ENCODE results near the gene HNRNPM.

HNRNPM gene

GRCh38 chr19:8460516-8461298, 15.9 kb downstream of the HNRNPM start:
- no peak for DNase-seq (ENCODE audit: low read depth in 2 of 2)

GRCh38 chr19:8461376-8461775, 16.6 kb downstream of the HNRNPM start:
- no peak for DNase-seq (ENCODE audit: low read depth in 2 of 2)

GRCh38 chr19:8461891-8462290, 17.1 kb downstream of the HNRNPM start:
- no peak for DNase-seq (ENCODE audit: low read depth in 2 of 2)

GRCh38 chr19:8462571-8462970, 17.8 kb downstream of the HNRNPM start:
- no peak for DNase-seq (ENCODE audit: low read depth in 2 of 2)

GRCh38 chr19:8463365-8463764, 18.6 kb downstream of the HNRNPM start:
- no peak for DNase-seq (ENCODE audit: low read depth in 2 of 2)

- DNase-seq (ENCODE audit: low read depth in 2 of 2) = no peak
Observed at GRCh38 chr19:8466018-8466417, 21.2 kb downstream of the HNRNPM start.

- DNase-seq (ENCODE audit: low read depth in 2 of 2) = no peak
Observed at GRCh38 chr19:8468124-8468523, 23.3 kb downstream of the HNRNPM start.

GRCh38 chr19:8468761-8469373, 24.1 kb downstream of the HNRNPM start:
- DNase-seq (ENCODE audit: low read depth in 2 of 2) = no peak

GRCh38 chr19:8469613-8470368, 25.0 kb downstream of the HNRNPM start:
- DNase-seq (ENCODE audit: low read depth in 2 of 2) = no peak

- DNase-seq (ENCODE audit: low read depth in 2 of 2) = no peak
Observed at GRCh38 chr19:8473648-8474476, 29.1 kb downstream of the HNRNPM start.

GRCh38 chr19:8475005-8475404, 30.2 kb downstream of the HNRNPM start:
- DNase-seq (ENCODE audit: low read depth in 2 of 2) = no peak

GRCh38 chr19:8476524-8476923, 31.7 kb downstream of the HNRNPM start:
- DNase-seq (ENCODE audit: low read depth in 2 of 2) = no peak

- no peak for DNase-seq (ENCODE audit: low read depth in 2 of 2)
Observed at GRCh38 chr19:8477889-8478288, 33.1 kb downstream of the HNRNPM start.

GRCh38 chr19:8478598-8478997, 33.8 kb downstream of the HNRNPM start:
- no peak for DNase-seq (ENCODE audit: low read depth in 2 of 2)

GRCh38 chr19:8481201-8481600, 36.4 kb downstream of the HNRNPM start:
- DNase-seq (ENCODE audit: low read depth in 2 of 2) = no peak

- no peak for DNase-seq (ENCODE audit: low read depth in 2 of 2)
Observed at GRCh38 chr19:8481616-8482015, 36.8 kb downstream of the HNRNPM start.

GRCh38 chr19:8482696-8483095, 37.9 kb downstream of the HNRNPM start:
- DNase-seq (ENCODE audit: low read depth in 2 of 2) = no peak

- no peak for DNase-seq (ENCODE audit: low read depth in 2 of 2)
Observed at GRCh38 chr19:8483165-8483564, 38.4 kb downstream of the HNRNPM start.

GRCh38 chr19:8484331-8484894, 39.6 kb downstream of the HNRNPM start:
- no peak for DNase-seq (ENCODE audit: low read depth in 2 of 2)

GRCh38 chr19:8485561-8486371, 41.0 kb downstream of the HNRNPM start:
- no peak for DNase-seq (ENCODE audit: low read depth in 2 of 2)

- no peak for DNase-seq (ENCODE audit: low read depth in 2 of 2)
Observed at GRCh38 chr19:8486661-8487136, 41.9 kb downstream of the HNRNPM start.
